ENCODE results near the gene FOXA1. TPM values are rescaled to one million over a fixed set of nuclear protein-coding genes. Genes with fewer than 3 reads are reported as not detected.
A peak's percentile ranks its signal among the peaks of the same experiment; 100 is the strongest.

FOXA1 gene
- total RNA-seq, 1 experiment from 2014 or later = 0.07 TPM

- Histone ChIP-seq H3K9me3 (ENCODE audit: control insufficient read depth, low read depth, low read length) (no peaks in the 10 kb centered on the region), H3K27ac (ENCODE audit: insufficient read length, low read depth, low read length) (no peak overlapping the region), H2BK5ac (ENCODE audit: insufficient read length, low read length) (no peak overlapping the region), H2BK120ac (ENCODE audit: low read depth, low read length, poor library complexity, severe bottlenecking) (no peak overlapping the region), H3K56ac (ENCODE audit: insufficient read length, low read depth, low read length) (no peak overlapping the region), H3T11ph (ENCODE audit: low read length) (no peak overlapping the region), H2AFZ (ENCODE audit: low read length) (no peak overlapping the region), H3K9ac (ENCODE audit: extremely low read depth, insufficient read length, low read length) (no peak overlapping the region), H3K23ac (ENCODE audit: insufficient read length, low read depth, low read length) (no peak overlapping the region), H3K79me2 (ENCODE audit: insufficient read depth, low read length) (no peaks in the 10 kb centered on the region), H3K27me3 (ENCODE audit: insufficient read depth, low read length) (peaks cover 84% of the 10 kb centered on the region), H3K4ac (ENCODE audit: low read depth, low read length) (no peak overlapping the region), H3K23me2 (ENCODE audit: insufficient read length, low read depth, low read length, poor library complexity, severe bottlenecking) (peaks cover 11% of the 10 kb centered on the region), H2BK20ac (ENCODE audit: low read depth, low read length, poor library complexity, severe bottlenecking) (no peak overlapping the region), H2BK15ac (ENCODE audit: low read depth, low read length) (no peak overlapping the region), H3K4me2 (ENCODE audit: insufficient read depth, insufficient read length, low read length) (peak overlapping the region; percentile 52), H3K14ac (ENCODE audit: insufficient read depth, low read length) (no peak overlapping the region), H2BK12ac (ENCODE audit: insufficient read length, low read depth, low read length) (no peak overlapping the region), H3K79me1 (ENCODE audit: insufficient read depth, low read depth, low read length, poor library complexity, severe bottlenecking) (no peaks in the 10 kb centered on the region), H4K8ac (replicated peaks; ENCODE audit: insufficient read length, low read depth, low read length) (no peak overlapping the region), H2AK5ac (ENCODE audit: insufficient read length, low read length) (no peak overlapping the region), H4K91ac (ENCODE audit: insufficient read length, low read depth, low read length) (no peak overlapping the region), H4K20me1 (ENCODE audit: control insufficient read depth, insufficient read depth, insufficient read length) (peaks cover 3% of the 10 kb centered on the region), H3K4me1 (ENCODE audit: insufficient read depth, low read length) (no peaks in the 10 kb centered on the region), H3K18ac (ENCODE audit: insufficient read length, low read depth, low read length) (no peak overlapping the region), H4K5ac (ENCODE audit: insufficient read length, low read depth, low read length) (no peak overlapping the region)
- H3K9me3 Mint-ChIP-seq = no peaks in the 10 kb centered on the region; a peak in 2 of 5 replicates
- H3K27ac Mint-ChIP-seq = no peak overlapping the region
- TF ChIP-seq CTCF (conservative IDR thresholded peaks at IDR 0.05) = no peak
- H3K4me3 Mint-ChIP-seq = peak overlapping the region; percentile 44 to 80
- no CpG with 5 or more reads among the region's 46 CpGs for WGBS (ENCODE audit: extremely low coverage, insufficient read length, low lambda C conversion rate)
- H3K27me3 Mint-ChIP-seq (ENCODE audit: low read depth) = peaks cover 96% of the 10 kb centered on the region
- H3K4me1 Mint-ChIP-seq = peaks cover 39 to 56% of the 10 kb centered on the region in 2 experiments
- no peaks in the 10 kb centered on the region; a peak in 2 of 7 replicates for H3K36me3 Mint-ChIP-seq (ENCODE audit: insufficient read depth in 1 of 3, low read depth in 3 of 3)
- peak; percentile 75 for DNase-seq
Observed at GRCh38 chr14:37595809-37596621, 966 bp upstream of the FOXA1 start.
